ENCODE data around the gene CSTF3.

Gene CSTF3

DNA sequence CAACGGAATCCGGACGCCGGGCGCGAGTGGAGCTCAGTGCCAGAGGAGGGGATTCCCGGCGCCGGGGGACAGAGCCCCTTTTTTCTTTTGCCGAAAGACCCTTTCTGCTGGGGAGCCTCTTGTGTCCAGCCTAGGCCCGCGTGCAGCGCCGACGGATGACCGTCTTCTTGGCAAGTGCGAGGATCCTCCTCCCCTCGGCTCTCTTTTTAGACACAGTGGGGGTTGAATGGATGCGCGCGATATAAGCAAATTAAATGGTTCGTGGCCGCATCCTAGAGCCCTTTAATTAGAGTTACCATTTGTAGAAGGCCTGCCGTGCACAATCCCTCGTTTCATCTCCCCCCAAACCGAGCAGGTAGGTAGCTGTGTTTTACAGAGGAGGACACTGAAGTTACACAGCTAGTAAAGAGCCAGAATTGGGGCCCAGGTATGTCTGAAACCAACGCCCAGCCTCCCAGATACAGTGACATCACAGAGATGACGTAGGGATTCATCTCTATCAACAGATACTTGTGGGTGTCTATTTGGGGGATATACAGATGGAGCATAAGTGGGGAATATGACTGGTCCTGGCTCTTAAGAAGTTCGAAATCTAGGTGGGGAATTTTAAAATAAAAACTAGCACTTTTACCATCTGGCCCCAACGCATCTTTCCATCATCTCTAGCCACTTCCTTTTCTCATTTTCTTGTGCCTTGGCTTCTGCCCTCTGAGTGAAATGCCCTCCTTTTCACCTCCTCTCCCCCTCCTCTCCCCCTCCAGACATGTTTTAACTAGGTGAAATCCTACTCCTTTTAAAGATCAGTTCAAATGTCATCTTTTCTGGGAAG lies 121.0 kb downstream of the CSTF3 start:
- peak; percentile 33 to 47 for DNase-seq

GRCh38 chr11:33039274-33040032 lies 121.8 kb downstream of the CSTF3 start, which contains the start of gene TCP11L1:
Gene TCP11L1, plus strand, starts transcription at chr11:33039572. Its CDS starts 4,202 bp downstream, at chr11:33043774.
- DNase-seq: peak; percentile 86 to 88

GRCh38 chr11:33035011-33035410 lies 126.3 kb downstream of the CSTF3 start:
- no peak for DNase-seq
